Measurements from ENCODE around the gene MGAT5. TPM values are rescaled to one million over a fixed set of nuclear protein-coding genes. Genes with fewer than 3 reads are reported as not detected.

The MGAT5 gene
- total RNA-seq, 2 donors from 2014 or later = 61.7 to 63.2 TPM

DNA sequence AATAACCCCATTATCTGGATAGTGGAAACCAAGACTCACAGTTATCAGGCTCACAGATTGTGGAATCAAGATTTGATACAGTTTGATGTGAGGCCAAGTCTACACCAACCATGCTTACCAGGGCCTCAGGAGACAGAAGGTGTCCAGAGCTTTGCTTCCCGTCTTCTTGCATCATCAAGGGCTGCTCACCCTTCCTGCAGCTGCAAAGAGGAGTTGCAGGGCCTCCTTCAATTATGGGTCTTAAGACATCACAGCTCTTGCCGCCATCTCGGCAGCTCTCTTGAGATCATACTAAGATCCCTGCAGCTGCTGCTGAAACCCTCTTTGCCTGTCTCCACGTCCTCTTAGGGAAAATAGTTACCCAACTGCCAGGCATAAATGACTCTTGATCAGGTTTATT, 176.0 kb downstream of the MGAT5 start:
- Histone ChIP-seq H3K4me1 (no peaks in the 10 kb centered on the region), H3K27ac (no peak overlapping the region), H3K36me3 (peaks cover 3% of the 10 kb centered on the region), H3K9me3 (no peaks in the 10 kb centered on the region), H3K9ac (ENCODE audit: low read depth in 2 of 2, low read length in 2 of 2) (no peak overlapping the region), H3K4me3 (no peak overlapping the region), H3K27me3 (no peaks in the 10 kb centered on the region)
- TF ChIP-seq, protein P1, sequence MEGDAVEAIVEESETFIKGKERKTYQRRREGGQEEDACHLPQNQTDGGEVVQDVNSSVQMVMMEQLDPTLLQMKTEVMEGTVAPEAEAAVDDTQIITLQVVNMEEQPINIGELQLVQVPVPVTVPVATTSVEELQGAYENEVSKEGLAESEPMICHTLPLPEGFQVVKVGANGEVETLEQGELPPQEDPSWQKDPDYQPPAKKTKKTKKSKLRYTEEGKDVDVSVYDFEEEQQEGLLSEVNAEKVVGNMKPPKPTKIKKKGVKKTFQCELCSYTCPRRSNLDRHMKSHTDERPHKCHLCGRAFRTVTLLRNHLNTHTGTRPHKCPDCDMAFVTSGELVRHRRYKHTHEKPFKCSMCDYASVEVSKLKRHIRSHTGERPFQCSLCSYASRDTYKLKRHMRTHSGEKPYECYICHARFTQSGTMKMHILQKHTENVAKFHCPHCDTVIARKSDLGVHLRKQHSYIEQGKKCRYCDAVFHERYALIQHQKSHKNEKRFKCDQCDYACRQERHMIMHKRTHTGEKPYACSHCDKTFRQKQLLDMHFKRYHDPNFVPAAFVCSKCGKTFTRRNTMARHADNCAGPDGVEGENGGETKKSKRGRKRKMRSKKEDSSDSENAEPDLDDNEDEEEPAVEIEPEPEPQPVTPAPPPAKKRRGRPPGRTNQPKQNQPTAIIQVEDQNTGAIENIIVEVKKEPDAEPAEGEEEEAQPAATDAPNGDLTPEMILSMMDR (IDR thresholded peaks at IDR 0.05) = no peak
- intact Hi-C loops (cut with DNase I) = no loop called here
- no peak for DNase-seq

DNA sequence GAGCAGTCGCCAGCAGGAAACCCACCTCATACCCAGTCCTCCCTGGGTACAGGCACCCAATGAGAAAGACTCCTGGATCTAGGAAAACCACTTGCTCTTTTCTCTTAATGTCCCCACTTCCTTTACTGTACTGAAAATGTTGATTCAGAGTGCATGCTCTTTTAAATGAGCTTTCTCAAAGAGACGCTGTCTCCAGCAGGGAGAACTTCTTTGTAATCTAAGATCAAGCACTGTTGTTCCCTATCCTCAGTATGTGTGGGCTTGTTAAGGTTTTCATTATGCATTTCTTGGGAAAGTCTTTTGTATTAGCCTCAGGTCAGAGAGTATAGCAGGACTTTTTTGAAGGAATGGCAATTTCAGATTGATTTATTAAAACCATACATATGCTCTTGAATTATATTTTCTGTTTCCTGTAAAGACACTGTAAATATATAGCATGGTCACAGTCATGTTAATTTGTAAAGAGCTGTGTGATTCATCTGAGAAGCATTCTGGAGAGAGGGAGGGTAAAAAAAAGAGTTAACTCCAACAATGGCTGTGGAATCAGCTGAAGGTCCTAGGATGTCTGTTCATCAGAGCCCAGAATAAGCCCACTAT, 178.1 kb downstream of the MGAT5 start:
- no peak for DNase-seq
- peaks cover 3% of the 10 kb centered on the region for H3K36me3 ChIP-seq
- no peak overlapping the region for H3K4me3 ChIP-seq
- H3K27me3 ChIP-seq = no peaks in the 10 kb centered on the region
- H3K9ac ChIP-seq (ENCODE audit: low read depth in 2 of 2, low read length in 2 of 2) = no peak overlapping the region
- intact Hi-C loops (cut with DNase I) = no loop called here
- H3K4me1 ChIP-seq = no peaks in the 10 kb centered on the region
- TF ChIP-seq, protein P1 (IDR thresholded peaks at IDR 0.05) = no peak
- no peak overlapping the region for H3K27ac ChIP-seq
- no peaks in the 10 kb centered on the region for H3K9me3 ChIP-seq

DNA sequence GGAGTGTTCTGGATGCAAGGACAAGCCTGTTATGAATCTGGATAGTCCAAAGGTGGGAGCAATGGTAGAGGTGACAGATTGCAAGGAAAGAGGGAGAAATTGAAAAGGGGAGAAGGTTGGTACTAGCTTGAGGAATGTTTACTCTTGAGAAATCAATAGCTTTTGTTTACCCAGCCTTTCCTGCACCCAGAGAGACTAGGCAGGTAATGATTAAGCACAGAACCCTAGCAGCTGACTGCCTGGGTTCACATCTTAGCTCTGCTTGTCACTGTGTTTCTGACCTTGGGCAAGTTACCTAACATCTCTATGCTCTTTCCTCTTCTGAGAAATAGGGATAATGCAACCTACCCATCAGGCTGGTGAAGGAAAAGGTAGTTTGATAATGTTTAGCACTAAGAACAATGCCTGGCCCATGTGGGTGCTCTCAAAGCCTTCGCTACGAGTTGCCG, 178.6 kb downstream of the MGAT5 start:
- Histone ChIP-seq H3K9me3 (no peaks in the 10 kb centered on the region), H3K4me1 (no peaks in the 10 kb centered on the region), H3K27me3 (no peaks in the 10 kb centered on the region), H3K27ac (no peak overlapping the region), H3K9ac (ENCODE audit: low read depth in 2 of 2, low read length in 2 of 2) (no peak overlapping the region), H3K36me3 (peaks cover 3% of the 10 kb centered on the region), H3K4me3 (no peak overlapping the region)
- TF ChIP-seq, protein P1 (IDR thresholded peaks at IDR 0.05) = no peak
- no peak for DNase-seq
- intact Hi-C loops (cut with DNase I) = no loop called here

DNA sequence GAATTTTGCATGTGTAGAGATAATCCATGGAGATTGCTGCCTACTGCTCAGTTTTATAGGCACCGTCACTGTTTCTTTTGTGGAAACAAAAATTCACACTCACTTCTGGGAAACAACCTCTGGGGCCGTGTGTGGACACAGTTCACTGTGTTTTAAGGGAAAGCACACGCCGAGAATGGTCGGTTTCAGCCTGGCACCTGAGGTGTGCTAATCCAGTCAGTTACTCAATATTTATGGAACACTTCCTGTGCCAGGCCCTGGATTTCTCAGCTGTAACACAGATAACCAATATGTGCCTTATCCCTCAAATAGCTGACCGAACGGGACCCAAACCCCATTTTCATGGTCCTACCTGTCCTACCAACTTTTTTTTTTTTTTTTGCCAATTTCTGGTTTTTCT, 179.6 kb downstream of the MGAT5 start:
- no peak for DNase-seq
- intact Hi-C loops (cut with DNase I) = no loop called here
- H3K9me3 ChIP-seq = no peaks in the 10 kb centered on the region
- no peak overlapping the region for H3K4me3 ChIP-seq
- TF ChIP-seq, protein P1 (IDR thresholded peaks at IDR 0.05) = no peak
- H3K36me3 ChIP-seq = peaks cover 3% of the 10 kb centered on the region
- no peak overlapping the region for H3K27ac ChIP-seq
- H3K27me3 ChIP-seq = no peaks in the 10 kb centered on the region
- H3K4me1 ChIP-seq = no peaks in the 10 kb centered on the region
- no peak overlapping the region for H3K9ac ChIP-seq (ENCODE audit: low read depth in 2 of 2, low read length in 2 of 2)

DNA sequence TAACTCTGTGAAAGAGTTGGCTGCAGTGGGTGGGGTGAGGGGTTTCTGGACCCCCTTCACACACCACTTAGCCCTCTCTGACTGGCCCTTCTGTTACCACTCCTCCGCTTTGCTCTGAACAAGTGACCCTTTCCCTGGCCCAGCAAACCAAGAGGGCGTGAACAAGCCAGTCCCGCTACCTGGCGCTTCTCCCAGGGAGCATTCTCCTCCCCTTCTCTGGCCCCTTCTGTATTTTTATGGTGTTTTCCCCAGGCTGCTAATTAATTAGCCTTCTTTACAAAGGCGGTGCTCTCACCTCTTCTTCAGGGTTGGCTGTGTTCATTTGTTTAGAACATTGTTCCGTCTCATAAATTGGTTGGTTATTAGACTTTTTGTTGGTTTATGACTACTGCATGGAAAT, 180.1 kb downstream of the MGAT5 start:
- intact Hi-C loops (cut with DNase I) = no loop called here
- Histone ChIP-seq H3K4me1 (no peaks in the 10 kb centered on the region), H3K9me3 (no peaks in the 10 kb centered on the region), H3K27me3 (no peaks in the 10 kb centered on the region), H3K9ac (ENCODE audit: low read depth in 2 of 2, low read length in 2 of 2) (no peak overlapping the region), H3K27ac (no peak overlapping the region), H3K4me3 (no peak overlapping the region), H3K36me3 (peaks cover 3% of the 10 kb centered on the region)
- no peak for DNase-seq
- TF ChIP-seq, protein P1 (IDR thresholded peaks at IDR 0.05) = no peak
